ENCODE results near the gene TSSC4. TPM values are rescaled to one million over a fixed set of nuclear protein-coding genes. Genes with fewer than 3 reads are reported as not detected.

The TSSC4 gene
- total RNA-seq (100 to 1,000 TPM in 1 of 5 donors, 10 to 100 TPM in 3, 1 to 10 TPM in 1; 9.4 to 147 (median 44.2) TPM), polyA plus RNA-seq (10 to 100 TPM; 51.5 to 65.3 (median 54.9) TPM)
- long read RNA-seq, donor 1, transcript TSSC4-201 (3 exons, 1,686 nt): major isoform, 6 of 7 reads
- long read RNA-seq, donor 1, partial matches to known transcripts: 0 of 7 reads
- long read RNA-seq, donor 1, other reads (novel, unspliced or antisense): 0 of 7 reads
- long read RNA-seq, donor 2, transcript TSSC4-201 (3 exons, 1,686 nt): major isoform, 9 of 14 reads
- long read RNA-seq, donor 2, transcript TSSC4-210 (2 exons, 912 nt): minor isoform, 5 of 14 reads
- long read RNA-seq, donor 2, partial matches to known transcripts: 0 of 14 reads
- long read RNA-seq, donor 2, other reads (novel, unspliced or antisense): 0 of 14 reads
- long read RNA-seq, donor 3, transcript TSSC4-201 (3 exons, 1,686 nt): major isoform, 5 of 5 reads
- long read RNA-seq, donor 3, partial matches to known transcripts: 0 of 5 reads
- long read RNA-seq, donor 3, other reads (novel, unspliced or antisense): 0 of 5 reads
- long read RNA-seq, donor 4: 0 reads
- long read RNA-seq, donor 5, transcript TSSC4-201 (3 exons, 1,686 nt): major isoform, 9 of 12 reads
- long read RNA-seq, donor 5, partial matches to known transcripts: 0 of 12 reads
- long read RNA-seq, donor 5, other reads (novel, unspliced or antisense): 0 of 12 reads
- long read RNA-seq, donor 6, transcript TSSC4-201 (3 exons, 1,686 nt): major isoform, 16 of 21 reads
- long read RNA-seq, donor 6, partial matches to known transcripts: 0 of 21 reads
- long read RNA-seq, donor 6, other reads (novel, unspliced or antisense): 0 of 21 reads
- long read RNA-seq, donor 7, transcript TSSC4-201 (3 exons, 1,686 nt): major isoform, 14 of 18 reads
- long read RNA-seq, donor 7, partial matches to known transcripts: 0 of 18 reads
- long read RNA-seq, donor 7, other reads (novel, unspliced or antisense): 0 of 18 reads
- long read RNA-seq, donor 8, transcript TSSC4-201 (3 exons, 1,686 nt): major isoform, 6 of 7 reads
- long read RNA-seq, donor 8, partial matches to known transcripts: 0 of 7 reads
- long read RNA-seq, donor 8, other reads (novel, unspliced or antisense): 0 of 7 reads
- long read RNA-seq, donor 9, transcript TSSC4-201 (3 exons, 1,686 nt): major isoform, 8 of 9 reads
- long read RNA-seq, donor 9, partial matches to known transcripts: 0 of 9 reads
- long read RNA-seq, donor 9, other reads (novel, unspliced or antisense): 0 of 9 reads
- long read RNA-seq, donor 10, partial matches to known transcripts: 0 of 5 reads
- long read RNA-seq, donor 10, other reads (novel, unspliced or antisense): 0 of 5 reads

GRCh38 chr11:2400069-2400761, at the start of gene TSSC4:
TSS of gene TSSC4 (plus strand) at chr11:2400750. CDS start at chr11:2402634, 1,884 bp downstream.
- Histone ChIP-seq H3K9me3 (no peaks in the 10 kb centered on the region), H3K27me3 (no peaks in the 10 kb centered on the region), H3K4me1 (peaks cover 18 to 36% (median 34%) of the 10 kb centered on the region in 4 donors), H3K36me3 (peaks cover 41 to 68% (median 62%) of the 10 kb centered on the region in 4 donors), H3K27ac (peak within 1 kb of the TSS; percentile 93 to 100 (median 99)), H3K4me3 (peak within 1 kb of the TSS; percentile 78 to 97 (median 89))
- peak; percentile 95 to 99 (median 99) for TF ChIP-seq POLR2AphosphoS5 (IDR thresholded peaks at IDR 0.05)
- peak in 6 of 7 experiments; percentile 44 to 100 (median 96) for TF ChIP-seq CTCF (IDR thresholded peaks at IDR 0.05)
- TF ChIP-seq EP300 (IDR thresholded peaks at IDR 0.05): peak; percentile 93
- TF ChIP-seq POLR2A (IDR thresholded peaks at IDR 0.05): peak in 2 of 4 donors; percentile 76 to 92
- 0 to 1% (median 0%) methylated on average over 36 to 66 of the region's 66 CpGs for WGBS, 5 donors
- intact Hi-C loops (cut with DNase I; ENCODE audit: low total_unique reads): no loop called here
- DNase-seq: peak; percentile 100

GRCh38 chr11:2351701-2352100, 48.8 kb upstream of the TSSC4 start:
- Histone ChIP-seq H3K27ac (no peak overlapping the region), H3K27me3 (no peaks in the 10 kb centered on the region), H3K36me3 (no peaks in the 10 kb centered on the region), H3K4me1 (no peaks in the 10 kb centered on the region), H3K9me3 (peaks cover 0 to 15% (median 10%) of the 10 kb centered on the region in 4 donors), H3K4me3 (no peak overlapping the region)
- 60 to 88% (median 72%) methylated on average over 3 of the region's 3 CpGs for WGBS, 5 donors
- no peak for TF ChIP-seq EP300 (IDR thresholded peaks at IDR 0.05)
- no peak for TF ChIP-seq POLR2A (IDR thresholded peaks at IDR 0.05)
- TF ChIP-seq CTCF (IDR thresholded peaks at IDR 0.05): no peak
- no peak for TF ChIP-seq POLR2AphosphoS5 (IDR thresholded peaks at IDR 0.05)
- DNase-seq: no peak
- intact Hi-C loops (cut with DNase I; ENCODE audit: low total_unique reads): no loop called here

GRCh38 chr11:2352420-2352819, 48.1 kb upstream of the TSSC4 start:
- H3K36me3 ChIP-seq: no peaks in the 10 kb centered on the region
- H3K27me3 ChIP-seq: no peaks in the 10 kb centered on the region
- peaks cover 0 to 15% (median 10%) of the 10 kb centered on the region in 4 donors for H3K9me3 ChIP-seq
- DNase-seq: no peak
- H3K4me1 ChIP-seq: no peaks in the 10 kb centered on the region
- intact Hi-C loops (cut with DNase I; ENCODE audit: low total_unique reads): no loop called here
- TF ChIP-seq POLR2A (IDR thresholded peaks at IDR 0.05) (no peak), EP300 (IDR thresholded peaks at IDR 0.05) (no peak)
- H3K4me3 ChIP-seq: no peak overlapping the region
- H3K27ac ChIP-seq: no peak overlapping the region
- WGBS, 5 donors: 48 to 64% (median 53%) methylated on average over 4 of the region's 4 CpGs

GRCh38 chr11:2355000-2355644, 45.4 kb upstream of the TSSC4 start:
- H3K4me3 ChIP-seq: no peak overlapping the region
- no peak for DNase-seq
- no peaks in the 10 kb centered on the region for H3K4me1 ChIP-seq
- H3K36me3 ChIP-seq: no peaks in the 10 kb centered on the region
- H3K9me3 ChIP-seq: peaks cover 0 to 5% (median 0%) of the 10 kb centered on the region in 4 donors
- H3K27me3 ChIP-seq: no peaks in the 10 kb centered on the region
- TF ChIP-seq POLR2AphosphoS5 (IDR thresholded peaks at IDR 0.05) (no peak), POLR2A (IDR thresholded peaks at IDR 0.05) (no peak)
- 73 to 81% (median 76%) methylated on average over 6 to 7 of the region's 7 CpGs for WGBS, 5 donors
- intact Hi-C loops (cut with DNase I; ENCODE audit: low total_unique reads): no loop called here
- H3K27ac ChIP-seq: no peak overlapping the region

Data from stomach (tissue), 19 donors.